Lung (tissue), 12 donors: ENCODE data around the gene WDR90. TPM values are rescaled to one million over a fixed set of nuclear protein-coding genes. Genes with fewer than 3 reads are reported as not detected.
"Not testable (repeated sequence)": the region's sequence is repeated elsewhere in the genome, so short reads cannot be mapped to it uniquely, and the experiment has no call there.

Experiments used
- ATAC-seq: fragments of 200-7000 bp; cut with Tn5 transposase; one replicate; pipeline ENCODE4 v1.9.1; 2020; ENCODE audit warnings: moderate number of reproducible peaks; ENCODE audit not compliant: insufficient read depth, low FRiP score
- DNase-seq, 3 donors: peaks; one replicate each; pipeline ENCODE4 v3.0.0-alpha.2; 2013 to 2017
- H3K27ac ChIP-seq, 2 donors: one replicate each; pipeline ENCODE4 v1.5.1; 2013; ENCODE audit warnings: mild to moderate bottlenecking in 2 of 2, moderate library complexity in 2 of 2, control low read depth in 1 of 2, inconsistent platforms in 1 of 2, low read depth in 1 of 2, low read length in 1 of 2
- H3K27me3 ChIP-seq, 3 donors: one replicate each; pipeline ENCODE4 v1.5.1; 2013; ENCODE audit warnings: low read length in 2 of 3; ENCODE audit not compliant: control insufficient read depth in 3 of 3, insufficient read depth in 3 of 3
- H3K36me3 ChIP-seq, 4 donors: one replicate each; pipeline ENCODE4 v1.5.1; 2013; ENCODE audit warnings: low read length in 4 of 4, mild to moderate bottlenecking in 1 of 4, moderate library complexity in 1 of 4; ENCODE audit not compliant: control insufficient read depth in 4 of 4, insufficient read depth in 4 of 4
- H3K4me1 ChIP-seq, 5 donors: one replicate each; pipeline ENCODE4 v1.5.1; 2013; ENCODE audit warnings: low read length in 5 of 5, mild to moderate bottlenecking in 2 of 5, moderate library complexity in 1 of 5; ENCODE audit not compliant: control insufficient read depth in 5 of 5, insufficient read depth in 5 of 5
- H3K4me3 ChIP-seq: one replicate; pipeline ENCODE4 v1.5.1; 2013; ENCODE audit warnings: mild to moderate bottlenecking, control low read depth, moderate library complexity
- H3K9ac ChIP-seq, 2 donors: one replicate each; pipeline ENCODE4 v1.5.1; 2013; ENCODE audit warnings: low read length in 2 of 2, control low read depth in 1 of 2; ENCODE audit not compliant: insufficient read depth in 1 of 2
- H3K9me3 ChIP-seq, 4 donors: one replicate each; pipeline ENCODE4 v1.5.1; 2013; ENCODE audit warnings: low read length in 3 of 4, mild to moderate bottlenecking in 1 of 4, moderate library complexity in 1 of 4; ENCODE audit not compliant: control insufficient read depth in 4 of 4, insufficient read depth in 3 of 4
- CTCF ChIP-seq: IDR thresholded peaks from 2 replicates; pipeline ENCODE4 v1.5.1; 2012; ENCODE audit warnings: mild to moderate bottlenecking; ENCODE audit errors: control extremely low read depth, extremely low read depth
- WGBS, 2 donors: extraction: QIAGEN DNeasy Blood & Tissue Kit; methylation state at CpG; one replicate each; pipeline ENCODE4 v1.1.7; 2013; 5-methylcytosine and 5-hydroxymethylcytosine counted together
- polyA plus RNA-seq, 2 donors: library from polyadenylated mRNA; stranded (reverse); fragments of 200-250 nt; gene quantifications; one replicate each; pipeline ENCODE4 v1.2.1, GENCODE V29; 2013
- total RNA-seq, 2 donors: library from RNA; depleted of rRNA in 1 of 2; stranded (reverse); fragments of >200 nt in 1 of 2; gene quantifications; one replicate each; pipeline ENCODE4 v1.2.1, GENCODE V29; 2014 to 2021
- donor health status: control.
- donor health status: control.
- donor health status: Bipolar disorder and iron deficiency.
- donor health status: healthy.
- donor health status: DM: yes; HTN: yes; CAD: no.

WDR90 gene
- total and polyA plus RNA-seq, 4 donors: 18.6 to 74.2 (median 27.9) TPM

GRCh38 chr16:687499-687898 is 38.3 kb downstream of the WDR90 start:
- TF ChIP-seq CTCF: no peak
- no peak for ATAC-seq
- WGBS, 2 donors: 95 to 96% methylated on average over 19 of the region's 19 CpGs
- Histone ChIP-seq H3K9me3 (no peaks in the 10 kb centered on the region), H3K4me3 (no peak overlapping the region), H3K27me3 (peaks cover 0 to 9% (median 9%) of the 10 kb centered on the region in 3 donors), H3K9ac (no peak overlapping the region), H3K27ac (no peak overlapping the region), H3K4me1 (peaks cover 10 to 33% (median 11%) of the 10 kb centered on the region in 5 donors), H3K36me3 (peaks cover 0 to 23% (median 12%) of the 10 kb centered on the region in 4 donors)
- DNase-seq: no peak

GRCh38 chr16:689175-689897 is 40.2 kb downstream of the WDR90 start:
- ATAC-seq (no peak), DNase-seq (no peak)
- H3K9me3 ChIP-seq: peaks cover 0 to 2% (median 0%) of the 10 kb centered on the region in 4 donors
- H3K9ac ChIP-seq: peak overlapping the region in 1 of 2 donors; percentile 56
- H3K4me1 ChIP-seq: peaks cover 5 to 25% (median 10%) of the 10 kb centered on the region in 5 donors
- 84 to 86% methylated on average over 26 of the region's 26 CpGs for WGBS, 2 donors
- H3K4me3 ChIP-seq: peak overlapping the region; percentile 87
- peaks cover 0 to 16% (median 8%) of the 10 kb centered on the region in 4 donors for H3K36me3 ChIP-seq
- H3K27ac ChIP-seq: peak overlapping the region; percentile 84 to 91
- H3K27me3 ChIP-seq: peaks cover 0 to 22% (median 13%) of the 10 kb centered on the region in 3 donors
- no peak for TF ChIP-seq CTCF

GRCh38 chr16:691242-691641 is 42.1 kb downstream of the WDR90 start:
- not testable (repeated sequence) for H3K9me3 ChIP-seq, H3K4me3 ChIP-seq, ATAC-seq, H3K27ac ChIP-seq, H3K9ac ChIP-seq, DNase-seq
- H3K27me3 ChIP-seq: peaks cover 0 to 33% (median 25%) of the 10 kb centered on the region in 3 donors
- H3K36me3 ChIP-seq: peaks cover 0 to 11% (median 6%) of the 10 kb centered on the region in 4 donors
- peaks cover 0 to 29% (median 12%) of the 10 kb centered on the region in 5 donors for H3K4me1 ChIP-seq
- WGBS, 2 donors: 77 to 86% methylated on average over 16 of the region's 16 CpGs

GRCh38 chr16:692356-693108 is 43.4 kb downstream of the WDR90 start:
- Histone ChIP-seq H3K9ac (no peak overlapping the region), H3K9me3 (peaks cover 0 to 8% (median 0%) of the 10 kb centered on the region in 4 donors), H3K27me3 (peaks cover 0 to 35% (median 25%) of the 10 kb centered on the region in 3 donors), H3K4me1 (peaks cover 0 to 29% (median 12%) of the 10 kb centered on the region in 5 donors), H3K4me3 (no peak overlapping the region), H3K36me3 (peaks cover 0 to 3% (median 1%) of the 10 kb centered on the region in 4 donors), H3K27ac (no peak overlapping the region)
- ATAC-seq (no peak), DNase-seq (no peak)
- no peak for TF ChIP-seq CTCF
- 70% methylated on average over 10 of the region's 10 CpGs for WGBS, 2 donors
